ENCODE measurements around the gene C14orf132.

The C14orf132 gene

GRCh38 chr14:96084796-96085195, 45.6 kb downstream of the C14orf132 start:
- peak; percentile 38 for DNase-seq

GRCh38 chr14:96085369-96085768, 46.2 kb downstream of the C14orf132 start:
- DNase-seq: no peak

GRCh38 chr14:96086032-96086431, 46.9 kb downstream of the C14orf132 start:
- DNase-seq: no peak

- DNase-seq: no peak
These were observed 47.5 kb downstream of the C14orf132 start for GRCh38 chr14:96086574-96087077.

GRCh38 chr14:96088074-96088473, 48.9 kb downstream of the C14orf132 start:
- DNase-seq: no peak

GRCh38 chr14:96088481-96088880, 49.3 kb downstream of the C14orf132 start:
- no peak for DNase-seq

GRCh38 chr14:96088911-96089310, 49.7 kb downstream of the C14orf132 start:
- DNase-seq: no peak

- no peak for DNase-seq
These were observed 50.2 kb downstream of the C14orf132 start for GRCh38 chr14:96089401-96089800.

GRCh38 chr14:96090441-96091148, 51.4 kb downstream of the C14orf132 start:
- peak; percentile 17 for DNase-seq

GRCh38 chr14:96091149-96091693, 52.1 kb downstream of the C14orf132 start:
- DNase-seq: no peak

GRCh38 chr14:96091941-96092411, 52.8 kb downstream of the C14orf132 start:
- DNase-seq: no peak

- DNase-seq: no peak
These were observed 53.8 kb downstream of the C14orf132 start for GRCh38 chr14:96092936-96093335.

GRCh38 chr14:96094211-96094610, 55.0 kb downstream of the C14orf132 start:
- DNase-seq: no peak

GRCh38 chr14:96094656-96095055, 55.5 kb downstream of the C14orf132 start:
- DNase-seq: no peak

- no peak for DNase-seq
These were observed 55.9 kb downstream of the C14orf132 start for GRCh38 chr14:96095058-96095457.

GRCh38 chr14:96095581-96096476, 56.7 kb downstream of the C14orf132 start:
- peak; percentile 76 for DNase-seq

- DNase-seq: no peak
These were observed 57.8 kb downstream of the C14orf132 start for GRCh38 chr14:96096639-96097610.

- DNase-seq: no peak
These were observed 58.6 kb downstream of the C14orf132 start for GRCh38 chr14:96097752-96098151.

GRCh38 chr14:96098309-96098998, 59.3 kb downstream of the C14orf132 start:
- DNase-seq: peak; percentile 77

GRCh38 chr14:96098999-96099335, 59.8 kb downstream of the C14orf132 start:
- DNase-seq: no peak

All from NCI-H774 (cell line).